ENCODE data around the gene TMEM131. TPM values are rescaled to one million over a fixed set of nuclear protein-coding genes. Genes with fewer than 3 reads are reported as not detected.

The TMEM131 gene
- total and polyA plus RNA-seq, 10 of the 15 experiments (the other 5 are each of a cell fraction or from before 2014, with no cell fraction given): 6.0 to 48.2 (median 23.2) TPM

- DNase-seq (ENCODE audit: low read depth, low spot score): no peak
- RAD21 ChIA-PET (ENCODE audit: unreplicated experiment): interaction anchor here (1.2 to 1.8 kb wide), 2 partner anchors 18 to 42 kb away, joined by 4 to 5 read pairs; no protein-coding TSS in a partner anchor
- WGBS (ENCODE audit: insufficient coverage, insufficient replicate concordance, low lambda C conversion rate, missing lambda C conversion rate): 20% methylated on average over 4 of the region's 4 CpGs
- BruUV-seq (replicated peaks): no TSS peak
- Histone ChIP-seq H3K9me3 (replicated peaks; ENCODE audit: control insufficient read depth, insufficient read depth, low read length) (peaks cover 4% of the 10 kb centered on the region; the same call in 2 of the 3 replicates), H2AFZ (ENCODE audit: control insufficient read depth, low read depth, low read length) (no peak overlapping the region), H3K27me3 (replicated peaks in 1 of 2; ENCODE audit: control insufficient read depth in 2 of 2, insufficient read depth in 2 of 2, low read length in 1 of 2) (no peaks in the 10 kb centered on the region), H3K36me3 (ENCODE audit: control insufficient read depth in 2 of 2, insufficient read depth in 2 of 2, low read length in 1 of 2) (no peaks in the 10 kb centered on the region; a peak in 1 of 4 replicates), H3K9ac (ENCODE audit: control insufficient read depth, insufficient read depth, low read length) (no peak overlapping the region), H3K4me1 (ENCODE audit: control insufficient read depth, insufficient read depth, low read length) (peaks cover 28% of the 10 kb centered on the region), H3K27ac (ENCODE audit: control insufficient read depth, insufficient read depth) (no peak overlapping the region), H3K4me3 (no peak overlapping the region), H3K79me2 (ENCODE audit: control insufficient read depth, insufficient read depth, low read length) (peaks cover 51% of the 10 kb centered on the region), H3K4me2 (ENCODE audit: control insufficient read depth, insufficient read depth) (no peak overlapping the region), H4K20me1 (ENCODE audit: control insufficient read depth, insufficient read depth) (peaks cover 2% of the 10 kb centered on the region; the same call in 1 of the 2 replicates)
- intact Hi-C loops (cut with micrococcal nuclease; ENCODE audit: unreplicated experiment): no loop called here
- POLR2A ChIA-PET: no interaction called here
- no peak for FAIRE-seq
- in situ Hi-C loops (cut with MboI): no loop called here
- CTCF ChIA-PET: no interaction called here
- TF ChIP-seq SMARCA5 (IDR thresholded peaks at IDR 0.05): no peak
- no peak for TF ChIP-seq YY1 (IDR thresholded peaks at IDR 0.05; ENCODE audit: low read depth, low read length)
- TF ChIP-seq CHD4 (IDR thresholded peaks at IDR 0.05): no peak
- no peak for ATAC-seq
- SMC1A ChIA-PET (ENCODE audit: uncharacterized antibody, unreplicated experiment): interaction anchor here (1.2 to 6.2 kb wide), 3 partner anchors 13 to 38 kb away, joined by 4 to 35 read pairs (median 31); no protein-coding TSS in a partner anchor
Observed at GRCh38 chr2:97948926-97949325, 46.8 kb downstream of the TMEM131 start.

GRCh38 chr2:97945791-97946190 lies 50.0 kb downstream of the TMEM131 start:
- H3K79me2 ChIP-seq (ENCODE audit: control insufficient read depth, insufficient read depth, low read length): peaks cover 23% of the 10 kb centered on the region
- POLR2A ChIA-PET: no interaction called here
- ATAC-seq: no peak
- H3K4me2 ChIP-seq (ENCODE audit: control insufficient read depth, insufficient read depth): no peak overlapping the region
- H3K9me3 ChIP-seq (replicated peaks; ENCODE audit: control insufficient read depth, insufficient read depth, low read length): peaks cover 4% of the 10 kb centered on the region; the same call in 2 of the 3 replicates
- H2AFZ ChIP-seq (ENCODE audit: control insufficient read depth, low read depth, low read length): no peak overlapping the region
- intact Hi-C loops (cut with micrococcal nuclease; ENCODE audit: unreplicated experiment) (no loop called here), in situ Hi-C loops (cut with MboI) (no loop called here)
- CTCF ChIA-PET: interaction anchor here (1.4 to 1.7 kb wide), 2 partner anchors 10 to 16 kb away, joined by 4 to 6 read pairs; no protein-coding TSS in a partner anchor
- no peak overlapping the region for H3K9ac ChIP-seq (ENCODE audit: control insufficient read depth, insufficient read depth, low read length)
- no TSS peak for BruUV-seq (replicated peaks)
- H3K36me3 ChIP-seq (ENCODE audit: control insufficient read depth in 2 of 2, insufficient read depth in 2 of 2, low read length in 1 of 2): no peaks in the 10 kb centered on the region; a peak in 1 of 4 replicates
- no peaks in the 10 kb centered on the region for H3K27me3 ChIP-seq (replicated peaks in 1 of 2; ENCODE audit: control insufficient read depth in 2 of 2, insufficient read depth in 2 of 2, low read length in 1 of 2)
- DNase-seq (ENCODE audit: low read depth, low spot score): no peak
- no peaks in the 10 kb centered on the region for H4K20me1 ChIP-seq (ENCODE audit: control insufficient read depth, insufficient read depth)
- no peak overlapping the region for H3K27ac ChIP-seq (ENCODE audit: control insufficient read depth, insufficient read depth)
- peaks cover 5% of the 10 kb centered on the region for H3K4me1 ChIP-seq (ENCODE audit: control insufficient read depth, insufficient read depth, low read length)
- H3K4me3 ChIP-seq: no peak overlapping the region
- RAD21 ChIA-PET (ENCODE audit: unreplicated experiment): interaction anchor here (1.5 kb wide), 1 partner anchor 17 kb away, joined by 4 read pairs; no protein-coding TSS in a partner anchor
- WGBS (ENCODE audit: insufficient coverage, insufficient replicate concordance, low lambda C conversion rate, missing lambda C conversion rate): 24% methylated on average over 1 of the region's 1 CpG
- SMC1A ChIA-PET (ENCODE audit: uncharacterized antibody, unreplicated experiment): interaction anchor here (1.3 to 4.6 kb wide), 2 partner anchors 10 kb away, joined by 3 to 31 read pairs; no protein-coding TSS in a partner anchor
- FAIRE-seq: no peak
- TF ChIP-seq BMI1 (IDR thresholded peaks at IDR 0.05; ENCODE audit: borderline replicate concordance) (no peak), USF2 (IDR thresholded peaks at IDR 0.05; ENCODE audit: borderline replicate concordance, low read depth, low read length) (no peak), ZBTB4 (CRISPR knock-in tag; IDR thresholded peaks at IDR 0.05) (no peak), PRDM15 (CRISPR knock-in tag; IDR thresholded peaks at IDR 0.05) (no peak), ASH2L (IDR thresholded peaks at IDR 0.05; ENCODE audit: borderline replicate concordance, low read depth) (no peak), NFYB (IDR thresholded peaks at IDR 0.05; ENCODE audit: insufficient read depth, low read depth, low read length) (no peak)

Data from GM12878 (cell line).